OCI-M2 (cell line): ENCODE measurements around the gene MICALL2.

Source experiments
- DNase-seq: peaks from one replicate; lab custom pipeline; 2025; ENCODE audit not compliant: unreplicated experiment; lab: John Stamatoyannopoulos, UW

Gene MICALL2

DNA sequence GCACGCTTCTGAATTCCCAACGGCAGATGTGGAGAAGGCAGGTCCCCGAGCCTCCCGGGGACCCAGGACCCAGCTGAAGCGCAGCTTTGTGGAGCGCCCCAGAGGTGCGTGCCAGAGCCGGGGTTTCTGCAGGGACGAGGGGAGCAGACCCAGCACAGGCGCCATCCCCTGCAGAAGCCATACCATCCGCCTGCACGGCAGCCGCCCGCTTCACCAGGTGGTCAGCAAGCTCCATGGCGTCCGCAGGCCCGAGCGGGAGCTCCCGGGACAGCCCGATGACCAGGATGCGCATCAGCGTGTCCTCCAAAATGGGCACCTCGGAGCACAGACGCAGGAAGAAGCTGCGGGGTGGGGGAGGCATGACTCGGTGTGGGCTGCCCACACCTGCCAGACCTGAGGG is 34.3 kb upstream of the MICALL2 start:
- DNase-seq, result no peak

GRCh38 chr7:1493129-1493528 is 33.9 kb upstream of the MICALL2 start:
- no peak for DNase-seq

DNA sequence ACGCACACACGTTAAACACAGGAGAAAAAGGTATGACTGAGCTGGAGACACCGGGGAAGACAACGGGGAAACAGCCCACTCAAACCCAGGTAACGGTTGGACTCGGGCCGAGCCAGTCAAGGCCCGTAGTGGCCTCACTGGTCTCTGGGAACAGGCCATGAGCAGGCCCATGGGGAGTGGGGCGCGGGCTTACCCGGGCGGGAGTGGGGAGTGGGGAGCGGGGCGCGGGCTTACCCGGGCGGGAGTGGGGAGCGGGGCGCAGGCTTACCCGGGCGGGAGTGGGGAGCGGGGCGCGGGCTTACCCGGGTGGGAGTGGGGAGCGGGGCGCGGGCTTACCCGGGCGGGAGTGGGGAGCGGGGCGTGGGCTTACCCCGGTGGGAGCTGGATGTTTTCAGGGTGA is 33.4 kb upstream of the MICALL2 start:
- no peak for DNase-seq

GRCh38 chr7:1492221-1492620 is 33.0 kb upstream of the MICALL2 start:
- no peak for DNase-seq

DNA sequence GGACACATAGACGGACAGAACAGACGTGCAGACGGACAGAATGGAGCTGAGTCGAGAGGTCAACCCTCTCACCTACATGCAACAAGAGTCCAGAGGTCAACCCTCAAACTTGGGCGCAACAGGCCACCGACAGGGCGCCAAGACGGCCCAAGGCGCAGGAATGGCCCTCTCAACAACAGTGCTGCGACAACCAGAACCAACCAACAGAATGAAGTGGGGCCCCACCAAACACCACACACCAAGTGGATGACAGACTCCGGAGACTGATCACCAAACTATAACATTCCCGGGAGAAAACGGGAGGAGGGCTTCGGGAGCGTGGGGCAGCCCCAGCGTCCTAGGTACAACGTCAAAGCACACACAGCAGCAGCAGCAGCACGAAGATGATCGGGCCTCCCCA is 31.6 kb upstream of the MICALL2 start:
- DNase-seq, result no peak

DNA sequence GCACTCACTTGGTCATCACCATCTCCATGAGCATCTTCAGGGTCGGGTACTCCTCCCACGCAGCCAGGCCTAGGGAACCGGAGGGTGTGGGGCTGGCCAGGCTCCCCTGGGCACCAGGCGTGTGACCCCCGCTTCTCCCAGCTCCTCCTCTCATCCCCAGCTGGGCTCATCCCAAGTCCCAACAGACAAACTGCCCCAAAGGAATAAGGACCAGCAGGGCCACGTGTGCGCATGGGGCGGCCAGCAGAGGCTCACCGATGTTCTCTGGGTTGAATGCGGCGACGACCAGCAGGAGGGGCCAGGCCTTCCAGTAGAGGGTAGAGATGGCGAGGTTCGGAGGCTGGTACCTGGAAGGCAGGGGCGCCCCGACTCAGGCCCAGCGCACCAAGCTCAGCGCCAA is 30.1 kb upstream of the MICALL2 start:
- DNase-seq, result no peak

- no peak for DNase-seq
Measured at GRCh38 chr7:1488016-1488415, 28.7 kb upstream of the MICALL2 start.

DNA sequence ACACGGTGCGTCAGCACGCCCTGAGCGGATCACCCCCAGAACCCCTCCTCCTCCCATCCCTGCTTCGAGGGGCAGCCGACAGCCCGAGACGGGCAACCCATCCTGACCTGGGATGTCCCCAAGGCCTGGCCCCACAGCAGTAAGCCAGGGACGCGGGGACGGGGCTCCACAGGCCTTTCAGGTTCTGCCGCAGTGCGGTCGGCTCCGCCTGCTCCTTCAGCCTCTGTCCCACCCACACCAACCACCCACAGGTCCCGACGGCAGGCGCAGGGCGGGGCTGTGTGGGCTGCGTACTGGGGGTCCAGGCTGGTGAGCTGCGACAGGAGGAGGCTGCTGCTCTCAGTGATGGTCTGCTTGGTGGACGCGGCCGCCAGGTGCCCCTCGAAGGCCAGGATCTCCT is 28.2 kb upstream of the MICALL2 start:
- no peak for DNase-seq

- no peak for DNase-seq
Measured at GRCh38 chr7:1486571-1486970, 27.3 kb upstream of the MICALL2 start.

- DNase-seq, result no peak
Measured at GRCh38 chr7:1485156-1485555, 25.9 kb upstream of the MICALL2 start.

GRCh38 chr7:1484569-1484968 is 25.3 kb upstream of the MICALL2 start:
- no peak for DNase-seq

- no peak for DNase-seq
Measured at GRCh38 chr7:1483536-1484505, 24.6 kb upstream of the MICALL2 start.

DNA sequence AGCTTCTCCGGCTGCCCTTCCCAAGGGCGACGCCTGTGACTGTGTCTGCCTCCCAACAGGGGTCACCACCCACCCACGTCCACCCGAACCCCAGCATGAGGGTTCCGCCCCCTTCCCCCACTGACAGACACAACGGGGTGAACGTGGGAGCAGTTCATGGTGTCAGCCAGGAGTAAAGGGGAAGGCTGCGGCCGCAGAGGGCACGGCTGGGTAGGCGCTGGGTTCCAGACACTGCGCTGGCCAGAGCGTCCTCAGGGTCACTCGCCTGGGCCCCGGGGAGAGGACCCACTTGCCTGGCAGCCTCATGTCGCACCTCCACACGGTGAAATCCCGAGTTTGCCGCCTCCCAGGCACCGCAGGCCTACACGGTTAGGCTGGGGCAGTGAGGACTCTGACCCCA is 23.8 kb upstream of the MICALL2 start:
- DNase-seq, result no peak

DNA sequence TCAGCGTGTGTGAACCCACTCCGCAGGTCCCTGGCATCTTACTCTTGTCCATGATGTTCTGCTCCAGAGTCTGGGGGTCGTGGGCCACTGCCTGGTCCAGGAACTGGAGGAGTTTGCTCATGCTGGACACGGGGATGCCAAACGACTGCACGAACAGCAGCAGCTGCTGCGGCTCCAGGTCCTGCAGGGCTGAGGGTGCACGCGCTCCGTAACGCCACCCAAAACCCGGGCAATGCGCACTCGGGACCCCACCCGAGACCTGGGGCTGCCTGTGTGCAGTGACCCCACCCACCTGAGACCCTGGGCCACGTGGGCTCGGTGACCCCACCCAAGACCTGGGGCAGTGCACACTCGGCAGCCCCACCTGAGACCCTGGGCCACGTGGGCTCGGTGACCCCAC is 22.0 kb upstream of the MICALL2 start:
- DNase-seq, result no peak

DNA sequence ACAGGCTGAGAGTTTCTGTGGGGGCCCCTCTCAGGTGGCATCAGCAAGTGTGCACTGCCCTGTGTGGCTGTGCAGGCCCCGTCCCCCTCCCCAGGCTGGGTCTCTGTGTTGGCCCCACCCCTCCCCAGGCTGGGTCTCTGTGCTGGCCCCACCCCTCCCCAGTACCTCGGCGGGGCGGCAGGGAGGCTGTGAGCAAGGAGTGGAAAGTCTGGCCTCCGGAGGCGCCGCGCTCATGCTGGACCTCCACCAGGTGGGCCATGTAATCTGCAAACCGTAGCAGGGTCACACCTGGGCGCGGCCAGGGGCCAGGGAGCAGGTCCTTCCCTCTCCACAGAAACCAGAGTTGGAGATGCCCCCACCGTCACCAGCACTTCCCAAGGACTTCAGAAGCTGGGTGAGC is 21.4 kb upstream of the MICALL2 start:
- no peak for DNase-seq

DNA sequence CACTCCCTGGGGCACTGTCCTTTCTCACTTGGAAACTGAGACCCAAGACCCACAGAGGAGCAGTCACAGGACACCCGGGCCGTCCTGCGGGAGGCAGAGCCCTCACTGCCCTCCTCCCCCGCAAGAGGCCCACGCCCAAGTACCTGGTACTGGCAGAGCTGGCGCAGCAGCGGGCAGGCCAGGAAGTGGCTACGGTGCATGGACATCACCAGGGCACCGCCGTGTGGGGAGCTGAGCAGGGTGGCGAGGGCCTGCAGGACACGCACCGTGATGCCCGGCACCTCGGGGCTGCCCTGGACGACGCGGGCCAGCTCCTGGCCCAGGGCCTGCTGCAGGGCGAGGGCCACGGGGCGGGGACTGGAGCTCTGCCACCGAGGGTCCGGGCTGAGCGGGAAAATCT is 20.0 kb upstream of the MICALL2 start:
- DNase-seq, result no peak

DNA sequence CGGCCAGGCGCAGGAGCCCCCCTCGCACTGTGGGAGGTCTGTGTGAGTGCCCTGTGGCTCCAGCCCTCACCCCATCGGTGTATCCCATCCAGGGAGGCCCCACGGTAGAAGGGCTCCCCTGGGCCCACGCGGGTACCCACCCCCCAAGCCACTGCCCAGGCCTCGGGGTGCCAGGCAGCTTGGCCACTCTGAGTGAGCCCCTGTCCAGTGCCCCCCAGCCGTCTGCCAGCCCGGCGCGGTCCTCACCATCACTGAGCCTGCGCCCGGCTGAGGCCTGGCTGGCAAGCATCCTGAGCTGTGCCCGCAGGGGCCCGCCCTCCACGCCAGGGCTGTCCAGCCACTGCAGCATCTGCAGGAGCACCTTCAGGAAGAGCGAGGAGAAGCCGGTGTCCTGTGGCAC is 19.2 kb upstream of the MICALL2 start:
- DNase-seq, result no peak

DNA sequence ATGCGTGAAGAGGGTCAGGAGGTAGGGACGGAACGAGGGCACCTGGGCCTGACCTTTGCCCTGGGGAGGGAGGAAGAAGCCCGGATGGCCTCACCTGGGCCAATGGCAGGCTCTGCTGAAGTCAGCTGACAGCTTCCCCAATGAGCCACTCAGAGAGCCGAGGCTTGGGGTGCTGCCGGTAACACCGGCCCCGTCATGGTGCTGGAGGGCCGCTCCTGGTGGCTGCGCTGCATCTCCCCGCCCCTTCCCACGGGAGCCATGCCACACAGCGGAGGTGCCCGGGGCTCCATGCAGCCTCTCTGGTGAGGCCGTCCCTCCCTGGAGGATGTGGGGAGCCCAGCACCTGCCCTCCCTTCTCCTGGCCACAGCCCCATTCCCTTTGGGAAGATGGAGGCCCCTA is 17.6 kb upstream of the MICALL2 start:
- DNase-seq, result no peak

GRCh38 chr7:1475991-1476390 is 16.7 kb upstream of the MICALL2 start:
- DNase-seq, result no peak

- DNase-seq, result no peak
Measured at GRCh38 chr7:1475393-1475792, 16.1 kb upstream of the MICALL2 start.

GRCh38 chr7:1474736-1475135 is 15.5 kb upstream of the MICALL2 start:
- DNase-seq, result no peak

- no peak for DNase-seq
Measured at GRCh38 chr7:1473864-1474512, 14.7 kb upstream of the MICALL2 start.
